ENCODE data around the gene HNRNPA2B1.

Gene HNRNPA2B1

DNA sequence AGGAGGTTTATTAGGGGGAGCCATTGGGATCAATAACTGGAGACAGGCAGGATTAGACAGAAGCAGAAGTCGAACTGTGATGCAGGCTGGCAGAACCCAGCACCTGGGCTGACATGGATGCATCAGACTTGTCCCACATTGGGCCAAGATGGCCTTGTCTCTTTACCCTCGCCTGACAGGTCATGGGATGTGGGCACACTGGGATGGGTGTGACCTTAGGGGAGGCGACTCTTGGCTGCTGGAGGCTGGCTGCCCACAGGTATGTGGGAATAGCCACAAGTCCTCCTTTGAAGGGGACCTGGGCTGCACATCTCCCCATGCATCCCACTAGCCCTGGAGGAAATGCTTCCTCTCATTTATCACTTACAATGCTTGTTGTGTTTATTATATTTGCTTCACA is 31.3 kb downstream of the HNRNPA2B1 start:
- Histone ChIP-seq H2BK12ac (ENCODE audit: low read length in 2 of 2) (no peak overlapping the region), H3K9me3 (ENCODE audit: control insufficient read depth, low read length) (no peaks in the 10 kb centered on the region), H3K18ac (ENCODE audit: low read depth in 1 of 2, low read length in 2 of 2) (peak overlapping the region in 1 of 2 experiments; percentile 38), H2AK5ac (ENCODE audit: low read length, severe bottlenecking) (peak overlapping the region; percentile 9), H3K23ac (ENCODE audit: low read length in 2 of 2) (peak overlapping the region in 1 of 2 experiments; percentile 80), H3K4ac (ENCODE audit: low read depth in 1 of 2, low read length in 2 of 2) (no peak overlapping the region), H2AFZ (ENCODE audit: low read depth, low read length) (no peak overlapping the region), H3K27me3 (ENCODE audit: control insufficient read depth in 1 of 2, insufficient read depth in 1 of 2, low read length in 2 of 2) (peaks cover 0 to 3% of the 10 kb centered on the region in 2 experiments), H3K4me3 (ENCODE audit: insufficient read depth in 1 of 2, low read depth in 1 of 2, low read length in 2 of 2) (no peak overlapping the region), H2BK120ac (ENCODE audit: low read depth, low read length) (no peak overlapping the region), H3K36me3 (ENCODE audit: control insufficient read depth in 1 of 2, insufficient read depth in 2 of 2, low read depth in 1 of 2, low read length in 2 of 2) (no peaks in the 10 kb centered on the region), H2BK15ac (ENCODE audit: low read depth, poor library complexity, severe bottlenecking) (no peak overlapping the region), H3K27ac (ENCODE audit: low read length, poor library complexity, severe bottlenecking) (no peak overlapping the region), H4K91ac (ENCODE audit: low read length) (no peak overlapping the region), H3K79me1 (replicated peaks; ENCODE audit: low read length, poor library complexity, severe bottlenecking) (peaks cover 20% of the 10 kb centered on the region), H3K14ac (ENCODE audit: low read length in 2 of 2) (peak overlapping the region in 1 of 2 experiments; percentile 75), H2BK5ac (ENCODE audit: low read depth, low read length, poor library complexity, severe bottlenecking) (no peak overlapping the region), H3K4me2 (ENCODE audit: low read length, poor library complexity, severe bottlenecking) (no peak overlapping the region), H4K8ac (ENCODE audit: low read length) (no peak overlapping the region), H3K9ac (ENCODE audit: low read length) (no peak overlapping the region), H3K4me1 (ENCODE audit: control insufficient read depth, insufficient read depth, low read depth, low read length) (peaks cover 9% of the 10 kb centered on the region)
- DNase-seq, result no peak
- WGBS, result 86% methylated on average over 3 of the region's 3 CpGs

DNA sequence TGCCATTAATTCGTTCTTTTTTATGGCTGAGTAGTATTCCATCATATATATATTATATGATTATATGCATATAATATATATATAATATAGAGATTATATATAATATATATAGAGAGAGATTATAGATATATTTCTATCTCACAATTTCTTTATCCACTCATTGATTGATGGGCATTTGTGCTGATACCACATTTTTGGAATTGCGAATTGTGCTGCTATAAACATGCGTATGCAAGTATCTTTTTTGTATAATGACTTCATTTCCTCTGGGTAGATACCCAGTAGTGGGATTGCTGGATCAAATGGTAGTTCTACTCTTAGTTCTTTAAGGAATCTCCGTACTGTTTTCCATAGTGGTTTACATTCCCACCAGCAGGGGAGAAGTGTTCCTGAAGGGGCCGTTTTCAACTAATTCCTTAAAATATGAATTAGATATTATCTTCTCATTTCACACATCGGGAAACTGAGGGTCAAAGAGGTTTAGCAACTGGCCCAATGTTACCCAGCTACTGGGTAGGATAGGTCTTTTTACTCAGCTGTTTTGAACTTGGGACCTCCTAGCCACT is 32.0 kb downstream of the HNRNPA2B1 start:
- Histone ChIP-seq H3K4me1 (ENCODE audit: control insufficient read depth, insufficient read depth, low read depth, low read length) (peaks cover 9% of the 10 kb centered on the region), H2AK5ac (ENCODE audit: low read length, severe bottlenecking) (no peak overlapping the region), H3K18ac (ENCODE audit: low read depth in 1 of 2, low read length in 2 of 2) (no peak overlapping the region), H2BK5ac (ENCODE audit: low read depth, low read length, poor library complexity, severe bottlenecking) (no peak overlapping the region), H3K23ac (ENCODE audit: low read length in 2 of 2) (no peak overlapping the region), H4K91ac (ENCODE audit: low read length) (no peak overlapping the region), H3K14ac (ENCODE audit: low read length in 2 of 2) (no peak overlapping the region), H3K36me3 (ENCODE audit: control insufficient read depth in 1 of 2, insufficient read depth in 2 of 2, low read depth in 1 of 2, low read length in 2 of 2) (no peaks in the 10 kb centered on the region), H3K4me3 (ENCODE audit: insufficient read depth in 1 of 2, low read depth in 1 of 2, low read length in 2 of 2) (no peak overlapping the region), H3K9me3 (ENCODE audit: control insufficient read depth, low read length) (no peaks in the 10 kb centered on the region), H3K27ac (ENCODE audit: low read length, poor library complexity, severe bottlenecking) (no peak overlapping the region), H2BK15ac (ENCODE audit: low read depth, poor library complexity, severe bottlenecking) (no peak overlapping the region), H3K9ac (ENCODE audit: low read length) (no peak overlapping the region), H3K79me1 (replicated peaks; ENCODE audit: low read length, poor library complexity, severe bottlenecking) (peaks cover 18% of the 10 kb centered on the region), H2BK120ac (ENCODE audit: low read depth, low read length) (no peak overlapping the region), H4K8ac (ENCODE audit: low read length) (no peak overlapping the region), H3K4me2 (ENCODE audit: low read length, poor library complexity, severe bottlenecking) (no peak overlapping the region), H2AFZ (ENCODE audit: low read depth, low read length) (no peak overlapping the region), H3K4ac (ENCODE audit: low read depth in 1 of 2, low read length in 2 of 2) (no peak overlapping the region), H3K27me3 (ENCODE audit: control insufficient read depth in 1 of 2, insufficient read depth in 1 of 2, low read length in 2 of 2) (peaks cover 0 to 3% of the 10 kb centered on the region in 2 experiments), H2BK12ac (ENCODE audit: low read length in 2 of 2) (no peak overlapping the region)
- WGBS, result 100% methylated on average over 2 of the region's 6 CpGs
- DNase-seq, result no peak

- no peak overlapping the region for H3K4me3 ChIP-seq (ENCODE audit: insufficient read depth in 1 of 2, low read depth in 1 of 2, low read length in 2 of 2)
- peaks cover 9% of the 10 kb centered on the region for H3K4me1 ChIP-seq (ENCODE audit: control insufficient read depth, insufficient read depth, low read depth, low read length)
- H4K8ac ChIP-seq (ENCODE audit: low read length), result no peak overlapping the region
- H3K4me2 ChIP-seq (ENCODE audit: low read length, poor library complexity, severe bottlenecking), result no peak overlapping the region
- peaks cover 22% of the 10 kb centered on the region for H3K79me1 ChIP-seq (replicated peaks; ENCODE audit: low read length, poor library complexity, severe bottlenecking)
- H3K18ac ChIP-seq (ENCODE audit: low read depth in 1 of 2, low read length in 2 of 2), result no peak overlapping the region
- no peak overlapping the region for H2AFZ ChIP-seq (ENCODE audit: low read depth, low read length)
- no peak overlapping the region for H2BK15ac ChIP-seq (ENCODE audit: low read depth, poor library complexity, severe bottlenecking)
- no peak overlapping the region for H3K9ac ChIP-seq (ENCODE audit: low read length)
- 89% methylated on average over 1 of the region's 3 CpGs for WGBS
- no peak overlapping the region for H2BK120ac ChIP-seq (ENCODE audit: low read depth, low read length)
- peaks cover 0 to 3% of the 10 kb centered on the region in 2 experiments for H3K27me3 ChIP-seq (ENCODE audit: control insufficient read depth in 1 of 2, insufficient read depth in 1 of 2, low read length in 2 of 2)
- H3K23ac ChIP-seq (ENCODE audit: low read length in 2 of 2), result no peak overlapping the region
- H3K36me3 ChIP-seq (ENCODE audit: control insufficient read depth in 1 of 2, insufficient read depth in 2 of 2, low read depth in 1 of 2, low read length in 2 of 2), result no peaks in the 10 kb centered on the region
- no peak overlapping the region for H2BK5ac ChIP-seq (ENCODE audit: low read depth, low read length, poor library complexity, severe bottlenecking)
- DNase-seq, result no peak
- no peak overlapping the region for H2BK12ac ChIP-seq (ENCODE audit: low read length in 2 of 2)
- no peak overlapping the region for H4K91ac ChIP-seq (ENCODE audit: low read length)
- H2AK5ac ChIP-seq (ENCODE audit: low read length, severe bottlenecking), result peak overlapping the region; percentile 68
- H3K27ac ChIP-seq (ENCODE audit: low read length, poor library complexity, severe bottlenecking), result no peak overlapping the region
- no peaks in the 10 kb centered on the region for H3K9me3 ChIP-seq (ENCODE audit: control insufficient read depth, low read length)
- H3K4ac ChIP-seq (ENCODE audit: low read depth in 1 of 2, low read length in 2 of 2), result no peak overlapping the region
- H3K14ac ChIP-seq (ENCODE audit: low read length in 2 of 2), result no peak overlapping the region
Measured at GRCh38 chr7:26167303-26167934, 33.1 kb downstream of the HNRNPA2B1 start.

GRCh38 chr7:26166684-26167266 is 33.8 kb downstream of the HNRNPA2B1 start:
- Histone ChIP-seq H3K9ac (ENCODE audit: low read length) (no peak overlapping the region), H4K91ac (ENCODE audit: low read length) (no peak overlapping the region), H2BK120ac (ENCODE audit: low read depth, low read length) (no peak overlapping the region), H3K27me3 (ENCODE audit: control insufficient read depth in 1 of 2, insufficient read depth in 1 of 2, low read length in 2 of 2) (peaks cover 0 to 3% of the 10 kb centered on the region in 2 experiments), H3K79me1 (replicated peaks; ENCODE audit: low read length, poor library complexity, severe bottlenecking) (peaks cover 23% of the 10 kb centered on the region), H3K14ac (ENCODE audit: low read length in 2 of 2) (no peak overlapping the region), H2BK5ac (ENCODE audit: low read depth, low read length, poor library complexity, severe bottlenecking) (no peak overlapping the region), H3K4ac (ENCODE audit: low read depth in 1 of 2, low read length in 2 of 2) (no peak overlapping the region), H3K36me3 (ENCODE audit: control insufficient read depth in 1 of 2, insufficient read depth in 2 of 2, low read depth in 1 of 2, low read length in 2 of 2) (no peaks in the 10 kb centered on the region), H3K23ac (ENCODE audit: low read length in 2 of 2) (no peak overlapping the region), H3K4me1 (ENCODE audit: control insufficient read depth, insufficient read depth, low read depth, low read length) (peaks cover 9% of the 10 kb centered on the region), H3K4me3 (ENCODE audit: insufficient read depth in 1 of 2, low read depth in 1 of 2, low read length in 2 of 2) (no peak overlapping the region), H2AFZ (ENCODE audit: low read depth, low read length) (no peak overlapping the region), H2AK5ac (ENCODE audit: low read length, severe bottlenecking) (no peak overlapping the region), H3K18ac (ENCODE audit: low read depth in 1 of 2, low read length in 2 of 2) (no peak overlapping the region), H2BK12ac (ENCODE audit: low read length in 2 of 2) (no peak overlapping the region), H2BK15ac (ENCODE audit: low read depth, poor library complexity, severe bottlenecking) (no peak overlapping the region), H3K27ac (ENCODE audit: low read length, poor library complexity, severe bottlenecking) (no peak overlapping the region), H4K8ac (ENCODE audit: low read length) (no peak overlapping the region), H3K4me2 (ENCODE audit: low read length, poor library complexity, severe bottlenecking) (no peak overlapping the region), H3K9me3 (ENCODE audit: control insufficient read depth, low read length) (no peaks in the 10 kb centered on the region)
- DNase-seq, result no peak
- 90% methylated on average over 5 of the region's 5 CpGs for WGBS

Data from mesenchymal stem cell (in vitro differentiated cells and primary cell).